NCI-H1436 (cell line): ENCODE results near the gene NEK9.

Source experiments
- DNase-seq: peaks from one replicate; lab custom pipeline; 2025; lab: John Stamatoyannopoulos, UW

The NEK9 gene

DNA sequence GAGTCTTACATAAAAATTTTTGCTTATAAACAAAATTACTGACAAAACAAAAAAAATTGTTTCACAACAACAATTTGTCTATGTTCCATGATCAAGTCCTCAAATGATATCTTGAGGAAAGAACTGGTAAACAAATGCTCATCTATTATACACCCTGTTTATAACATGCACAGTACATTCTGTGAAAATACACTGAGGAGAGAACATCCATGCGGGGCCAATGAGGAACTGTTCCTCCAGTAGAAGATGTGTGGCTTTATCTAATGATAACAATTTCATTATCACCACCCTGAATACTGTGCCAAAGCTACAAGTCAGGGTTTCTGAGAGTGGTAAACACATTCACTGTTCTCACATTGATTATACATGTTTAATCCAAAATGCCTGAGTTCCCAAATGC is 86.3 kb downstream of the NEK9 start:
- DNase-seq, result no peak

- DNase-seq, result no peak
These were observed 93.9 kb downstream of the NEK9 start for GRCh38 chr14:75032939-75033338.

GRCh38 chr14:75030147-75030546 is 96.7 kb downstream of the NEK9 start:
- no peak for DNase-seq
